ENCODE results near the gene GAL3ST2.
A peak's percentile ranks its signal among the peaks of the same experiment; 100 is the strongest.

The GAL3ST2 gene

DNA sequence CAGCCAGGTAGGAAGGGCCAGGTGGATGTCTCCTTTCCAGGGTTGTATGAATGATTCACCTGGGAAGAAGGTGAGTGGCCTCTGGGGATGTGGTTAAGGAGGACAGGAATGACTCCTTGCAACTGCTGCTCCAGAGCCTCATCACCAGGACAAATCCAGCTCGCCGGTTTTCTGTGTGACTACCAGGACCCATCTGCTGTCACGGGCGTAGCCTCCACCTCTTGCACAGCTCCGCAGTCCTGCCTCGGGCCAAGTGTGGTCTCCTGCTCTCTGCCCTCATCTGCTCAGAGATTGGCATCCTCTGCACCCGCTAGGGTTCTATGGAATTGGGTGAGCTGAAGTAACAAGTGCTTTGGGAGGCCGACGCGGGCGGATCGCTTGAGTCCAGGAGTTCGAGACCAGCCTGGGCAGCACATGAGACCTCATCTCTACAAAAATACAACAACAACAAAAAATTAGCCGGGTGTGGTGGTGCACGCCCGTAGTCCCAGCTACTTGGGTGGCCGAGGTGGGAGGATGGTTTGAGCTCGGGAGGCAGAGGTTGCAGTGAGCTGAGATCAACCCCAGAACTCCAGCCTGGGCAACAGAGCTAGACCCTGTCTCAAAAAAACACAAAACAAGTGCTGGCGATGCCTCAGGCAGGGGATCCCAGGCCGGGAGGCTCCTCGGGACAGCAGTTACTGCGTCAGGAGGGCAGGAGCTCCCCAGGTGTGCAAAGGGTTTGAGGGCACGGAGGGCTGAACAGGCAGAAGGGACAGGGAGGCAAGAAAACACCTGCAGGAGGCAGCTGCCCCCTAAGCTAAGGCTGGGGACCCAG lies 43.0 kb upstream of the GAL3ST2 start:
- H4K20me1 ChIP-seq (ENCODE audit: control insufficient read depth, insufficient read depth, low read depth, low read length) = 0 out of 2 replicates have a peak, but pooled peaks cover 2% of the 10 kb centered on the region
- H3K79me2 ChIP-seq (ENCODE audit: control insufficient read depth, low read length) = peaks cover 41% of the 10 kb centered on the region
- H3F3A ChIP-seq (ENCODE audit: control insufficient read depth, insufficient read depth) = no peaks in the 10 kb centered on the region; the same call in 1 of the 2 replicates
- H3K9me2 ChIP-seq (replicated peaks; ENCODE audit: control insufficient read depth, low read length) = no peaks in the 10 kb centered on the region
- peaks cover 16% of the 10 kb centered on the region for H3K4me1 ChIP-seq (ENCODE audit: control insufficient read depth, low read length)
- no peaks in the 10 kb centered on the region for H3K27me3 ChIP-seq (ENCODE audit: control insufficient read depth, low read length)
- H3K36me3 ChIP-seq (ENCODE audit: control insufficient read depth, low read length) = peaks cover 32% of the 10 kb centered on the region
- no peak overlapping the region for H3K27ac ChIP-seq (ENCODE audit: low read depth, low read length)
- no peak for TF ChIP-seq EZH2phosphoT487 (IDR thresholded peaks at IDR 0.05; ENCODE audit: borderline replicate concordance, low read length)
- TF ChIP-seq, protein P1, sequence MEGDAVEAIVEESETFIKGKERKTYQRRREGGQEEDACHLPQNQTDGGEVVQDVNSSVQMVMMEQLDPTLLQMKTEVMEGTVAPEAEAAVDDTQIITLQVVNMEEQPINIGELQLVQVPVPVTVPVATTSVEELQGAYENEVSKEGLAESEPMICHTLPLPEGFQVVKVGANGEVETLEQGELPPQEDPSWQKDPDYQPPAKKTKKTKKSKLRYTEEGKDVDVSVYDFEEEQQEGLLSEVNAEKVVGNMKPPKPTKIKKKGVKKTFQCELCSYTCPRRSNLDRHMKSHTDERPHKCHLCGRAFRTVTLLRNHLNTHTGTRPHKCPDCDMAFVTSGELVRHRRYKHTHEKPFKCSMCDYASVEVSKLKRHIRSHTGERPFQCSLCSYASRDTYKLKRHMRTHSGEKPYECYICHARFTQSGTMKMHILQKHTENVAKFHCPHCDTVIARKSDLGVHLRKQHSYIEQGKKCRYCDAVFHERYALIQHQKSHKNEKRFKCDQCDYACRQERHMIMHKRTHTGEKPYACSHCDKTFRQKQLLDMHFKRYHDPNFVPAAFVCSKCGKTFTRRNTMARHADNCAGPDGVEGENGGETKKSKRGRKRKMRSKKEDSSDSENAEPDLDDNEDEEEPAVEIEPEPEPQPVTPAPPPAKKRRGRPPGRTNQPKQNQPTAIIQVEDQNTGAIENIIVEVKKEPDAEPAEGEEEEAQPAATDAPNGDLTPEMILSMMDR (IDR thresholded peaks at IDR 0.05; ENCODE audit: low read depth, low read length, poor library complexity, severe bottlenecking) = no peak
- H3K4me3 ChIP-seq (ENCODE audit: low read length) = peak overlapping the region; percentile 99
- H3K4me2 ChIP-seq (ENCODE audit: low read length) = peak overlapping the region; percentile 94
- H3K9me3 ChIP-seq (ENCODE audit: control insufficient read depth, insufficient read depth, low read length) = no peaks in the 10 kb centered on the region

DNA sequence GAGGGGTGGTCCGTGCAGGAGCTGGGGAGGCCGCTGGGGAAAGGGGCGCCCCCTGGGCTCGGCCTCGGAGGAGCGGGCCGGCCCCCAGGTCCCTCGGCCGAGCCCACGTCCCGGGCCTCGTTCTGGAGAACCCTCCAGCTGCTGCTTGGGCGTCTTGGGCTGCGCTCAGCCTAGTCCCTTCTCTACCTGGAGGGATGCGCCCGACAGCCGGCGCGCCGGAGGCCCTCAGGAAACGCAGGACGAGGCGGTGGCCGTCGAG lies 42.5 kb upstream of the GAL3ST2 start:
- H3K4me3 ChIP-seq (ENCODE audit: low read length) = peak overlapping the region; percentile 99
- H3K4me1 ChIP-seq (ENCODE audit: control insufficient read depth, low read length) = peaks cover 16% of the 10 kb centered on the region
- H3K36me3 ChIP-seq (ENCODE audit: control insufficient read depth, low read length) = peaks cover 38% of the 10 kb centered on the region
- peaks cover 47% of the 10 kb centered on the region for H3K79me2 ChIP-seq (ENCODE audit: control insufficient read depth, low read length)
- TF ChIP-seq, protein P1 (IDR thresholded peaks at IDR 0.05; ENCODE audit: low read depth, low read length, poor library complexity, severe bottlenecking) = peak; percentile 33
- TF ChIP-seq EZH2phosphoT487 (IDR thresholded peaks at IDR 0.05; ENCODE audit: borderline replicate concordance, low read length) = no peak
- H3K9me2 ChIP-seq (replicated peaks; ENCODE audit: control insufficient read depth, low read length) = no peaks in the 10 kb centered on the region
- no peaks in the 10 kb centered on the region for H3K9me3 ChIP-seq (ENCODE audit: control insufficient read depth, insufficient read depth, low read length)
- H3F3A ChIP-seq (ENCODE audit: control insufficient read depth, insufficient read depth) = no peaks in the 10 kb centered on the region; the same call in 1 of the 2 replicates
- H3K4me2 ChIP-seq (ENCODE audit: low read length) = peak overlapping the region; percentile 94
- no peak overlapping the region for H3K27ac ChIP-seq (ENCODE audit: low read depth, low read length)
- H4K20me1 ChIP-seq (ENCODE audit: control insufficient read depth, insufficient read depth, low read depth, low read length) = 0 out of 2 replicates have a peak, but pooled peaks cover 2% of the 10 kb centered on the region
- H3K27me3 ChIP-seq (ENCODE audit: control insufficient read depth, low read length) = no peaks in the 10 kb centered on the region

DNA sequence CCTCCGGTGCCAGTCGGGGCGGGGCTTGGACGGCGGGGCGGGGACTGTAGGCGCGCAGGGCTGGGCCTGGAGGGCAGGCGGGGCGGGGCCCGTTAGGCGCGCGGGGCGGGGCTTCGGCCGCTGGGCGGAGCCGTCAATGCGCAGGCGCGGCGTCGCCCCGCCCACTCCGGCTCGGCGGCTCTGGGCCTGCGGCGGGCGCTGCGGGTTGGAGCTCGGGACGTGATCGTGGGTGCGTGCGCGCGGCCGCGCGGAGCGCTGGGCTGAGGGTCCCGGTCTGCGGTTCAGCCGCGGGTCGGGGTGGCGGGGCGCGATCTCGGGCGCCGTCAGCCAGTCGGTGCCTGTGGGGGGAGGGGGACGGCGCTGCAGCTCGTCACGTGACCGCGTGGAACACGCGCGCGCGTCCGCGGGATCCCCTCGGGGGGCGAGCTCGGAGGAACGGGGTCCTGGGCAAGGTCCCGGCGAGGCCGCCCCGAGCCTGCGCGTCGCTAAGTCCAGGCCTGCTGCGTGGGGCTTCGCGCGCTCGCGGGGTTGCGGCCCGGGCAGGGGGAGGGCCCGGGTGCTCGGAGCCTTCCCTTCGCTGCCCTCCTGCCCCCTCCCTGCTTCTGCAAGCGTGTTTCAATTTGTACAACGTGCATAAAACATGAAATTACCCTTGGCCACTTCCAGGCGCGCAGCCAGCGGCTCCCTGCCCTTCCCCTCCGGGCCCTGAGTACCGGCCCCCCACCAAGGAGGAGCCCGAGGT lies 42.0 kb upstream of the GAL3ST2 start, which contains the start of gene D2HGDH:
Gene D2HGDH (plus strand): TSS at position 164 of the 742 bp plus-strand sequence. CDS start 595 bp downstream, outside the sequence.
- Histone ChIP-seq H3K27me3 (ENCODE audit: control insufficient read depth, low read length) (no peaks in the 10 kb centered on the region), H3K4me2 (ENCODE audit: low read length) (peak within 1 kb of the TSS; percentile 94), H3K4me3 (ENCODE audit: low read length) (peak within 1 kb of the TSS; percentile 99), H3K9me3 (ENCODE audit: control insufficient read depth, insufficient read depth, low read length) (no peaks in the 10 kb centered on the region), H3F3A (ENCODE audit: control insufficient read depth, insufficient read depth) (no peaks in the 10 kb centered on the region; the same call in 1 of the 2 replicates), H3K27ac (ENCODE audit: low read depth, low read length) (peak within 1 kb of the TSS; percentile 72), H3K4me1 (ENCODE audit: control insufficient read depth, low read length) (peaks cover 16% of the 10 kb centered on the region), H3K9me2 (replicated peaks; ENCODE audit: control insufficient read depth, low read length) (no peaks in the 10 kb centered on the region), H3K79me2 (ENCODE audit: control insufficient read depth, low read length) (peaks cover 52% of the 10 kb centered on the region), H4K20me1 (ENCODE audit: control insufficient read depth, insufficient read depth, low read depth, low read length) (0 out of 2 replicates have a peak, but pooled peaks cover 2% of the 10 kb centered on the region), H3K36me3 (ENCODE audit: control insufficient read depth, low read length) (peaks cover 43% of the 10 kb centered on the region)
- no peak for TF ChIP-seq EZH2phosphoT487 (IDR thresholded peaks at IDR 0.05; ENCODE audit: borderline replicate concordance, low read length)
- TF ChIP-seq, protein P1 (IDR thresholded peaks at IDR 0.05; ENCODE audit: low read depth, low read length, poor library complexity, severe bottlenecking) = no peak

Measured in DOHH2 (cell line).